GM12865 (cell line): ENCODE measurements around the gene KIAA1217.
"Not testable (repeated sequence)": the region's sequence is repeated elsewhere in the genome, so short reads cannot be mapped to it uniquely, and the experiment has no call there.

ENCODE experiments used
- DNase-seq: peaks from one replicate; pipeline ENCODE4 v3.0.0; 2010; ENCODE audit warnings: low read depth
- H3K4me3 ChIP-seq: 2 replicates; pipeline ENCODE4 v1.5.1; 2011; ENCODE audit warnings: mild to moderate bottlenecking, low read depth, low read length, control low read depth
- CTCF ChIP-seq: IDR thresholded peaks from 2 replicates; pipeline ENCODE4 v1.5.1; 2011; ENCODE audit warnings: low read length, control low read depth, low read depth, inconsistent platforms; ENCODE audit not compliant: insufficient read depth; ENCODE audit errors: missing control alignments

The KIAA1217 gene

GRCh38 chr10:24349379-24350001 is 140.6 kb downstream of the KIAA1217 start:
- DNase-seq: no peak
- no peak for TF ChIP-seq CTCF
- H3K4me3 ChIP-seq: no peak overlapping the region

- no peak overlapping the region for H3K4me3 ChIP-seq
- no peak for DNase-seq
- TF ChIP-seq CTCF: no peak
These were observed 141.4 kb downstream of the KIAA1217 start for GRCh38 chr10:24350070-24350921.

- not testable (repeated sequence) for H3K4me3 ChIP-seq, DNase-seq
These were observed 141.9 kb downstream of the KIAA1217 start for GRCh38 chr10:24350922-24351225.

- TF ChIP-seq CTCF: no peak
- no peak for DNase-seq
- no peak overlapping the region for H3K4me3 ChIP-seq
These were observed 143.0 kb downstream of the KIAA1217 start for GRCh38 chr10:24351961-24352360.

GRCh38 chr10:24352399-24352798 is 143.5 kb downstream of the KIAA1217 start:
- H3K4me3 ChIP-seq: no peak overlapping the region
- TF ChIP-seq CTCF: no peak
- DNase-seq: no peak

GRCh38 chr10:24353319-24353718 is 144.4 kb downstream of the KIAA1217 start:
- no peak for DNase-seq
- H3K4me3 ChIP-seq: no peak overlapping the region
- TF ChIP-seq CTCF: no peak

GRCh38 chr10:24355056-24355688 is 146.2 kb downstream of the KIAA1217 start:
- no peak overlapping the region for H3K4me3 ChIP-seq
- no peak for TF ChIP-seq CTCF
- no peak for DNase-seq
